GM10266 (cell line): Measurements from ENCODE around the gene OTUD5.

Experiments used
- DNase-seq: peaks from one replicate; pipeline ENCODE4 v3.0.0; 2012; ENCODE audit errors: extremely low spot score
- CTCF ChIP-seq: IDR thresholded peaks from 2 replicates; pipeline ENCODE4 v1.5.1; 2012; ENCODE audit warnings: mild to moderate bottlenecking, low read depth; ENCODE audit not compliant: control insufficient read depth, insufficient read depth; ENCODE audit errors: missing control alignments

OTUD5 gene

GRCh38 chrX:48914593-48915493 is 42.6 kb downstream of the OTUD5 start:
- TF ChIP-seq CTCF = no peak
- no peak for DNase-seq

- no peak for TF ChIP-seq CTCF
- no peak for DNase-seq
These were observed 43.6 kb downstream of the OTUD5 start for GRCh38 chrX:48913605-48914366.

- peak; percentile 63 for DNase-seq
- TF ChIP-seq CTCF = no peak
These were observed 45.8 kb downstream of the OTUD5 start, which contains the start of gene SLC35A2 for GRCh38 chrX:48911412-48912182. SLC35A2 (minus strand) TSS chrX:48911646; CDS start chrX:48911636, 10 bp downstream.

- no peak for DNase-seq
These were observed 46.4 kb downstream of the OTUD5 start for GRCh38 chrX:48910926-48911411.

GRCh38 chrX:48909703-48910294 is 47.6 kb downstream of the OTUD5 start:
- no peak for TF ChIP-seq CTCF
- no peak for DNase-seq

More at GRCh38 chrX:48910926-48911411, 46.4 kb downstream of the OTUD5 start:
- TF ChIP-seq CTCF = no peak

GRCh38 chrX:48908600-48908999 is 48.8 kb downstream of the OTUD5 start:
- no peak for DNase-seq
- TF ChIP-seq CTCF = no peak
